Measurements from ENCODE around the gene HOTAIR. TPM values are rescaled to one million over a fixed set of nuclear protein-coding genes. Genes with fewer than 3 reads are reported as not detected.

Gene HOTAIR
- total RNA-seq, result not detected in 2 replicates

DNA sequence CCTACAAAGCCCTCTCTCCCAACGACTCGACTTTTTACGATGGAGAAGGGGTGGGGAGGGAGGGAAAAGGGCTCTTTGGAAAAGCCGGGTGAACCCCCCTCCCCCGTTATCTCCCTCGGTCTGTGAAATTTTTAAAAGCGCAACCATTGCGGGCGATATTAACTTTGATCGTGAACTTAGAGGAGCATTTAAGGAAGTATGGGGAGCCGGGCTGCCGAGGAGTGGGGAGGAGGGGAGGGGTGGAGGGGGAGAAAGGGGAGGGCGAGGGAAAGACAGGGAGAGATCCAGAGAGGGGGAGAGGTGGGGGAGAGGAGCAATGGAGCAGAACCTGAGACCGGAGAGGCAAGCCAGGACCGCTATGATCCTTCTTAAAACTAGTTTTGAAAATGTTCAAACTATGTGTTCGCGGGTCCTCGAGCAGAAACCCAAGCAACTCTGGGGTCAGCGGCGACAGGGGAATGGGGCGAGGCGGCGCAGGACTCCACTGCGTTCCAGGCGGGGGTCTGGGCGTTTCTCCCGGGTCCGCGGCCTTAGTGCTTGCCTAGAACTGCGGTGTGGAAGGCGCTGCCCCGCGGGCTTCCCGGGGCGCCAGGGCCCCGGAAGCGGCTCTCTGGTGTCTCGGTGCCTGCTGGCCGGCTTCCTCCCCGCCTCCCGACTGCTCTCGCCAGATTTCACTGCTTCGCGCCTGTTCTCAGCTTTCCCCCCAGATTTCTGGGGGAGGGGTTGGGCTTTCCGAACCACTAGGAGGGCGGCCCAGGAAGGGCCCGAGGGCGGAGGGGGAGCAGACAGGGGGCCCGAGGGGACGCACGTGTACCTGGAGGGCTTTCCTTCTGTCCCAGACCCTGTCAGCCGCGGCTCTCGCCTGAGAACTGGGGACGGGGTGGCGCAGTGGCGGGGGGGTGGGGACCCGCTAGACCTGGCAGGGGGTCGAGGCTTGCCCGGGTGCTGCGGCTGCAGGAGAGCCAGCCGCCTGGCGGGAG is at the start of gene HOTAIR:
TSS of gene HOTAIR (minus strand) at position 871 of the 980 bp plus-strand sequence.

DNA sequence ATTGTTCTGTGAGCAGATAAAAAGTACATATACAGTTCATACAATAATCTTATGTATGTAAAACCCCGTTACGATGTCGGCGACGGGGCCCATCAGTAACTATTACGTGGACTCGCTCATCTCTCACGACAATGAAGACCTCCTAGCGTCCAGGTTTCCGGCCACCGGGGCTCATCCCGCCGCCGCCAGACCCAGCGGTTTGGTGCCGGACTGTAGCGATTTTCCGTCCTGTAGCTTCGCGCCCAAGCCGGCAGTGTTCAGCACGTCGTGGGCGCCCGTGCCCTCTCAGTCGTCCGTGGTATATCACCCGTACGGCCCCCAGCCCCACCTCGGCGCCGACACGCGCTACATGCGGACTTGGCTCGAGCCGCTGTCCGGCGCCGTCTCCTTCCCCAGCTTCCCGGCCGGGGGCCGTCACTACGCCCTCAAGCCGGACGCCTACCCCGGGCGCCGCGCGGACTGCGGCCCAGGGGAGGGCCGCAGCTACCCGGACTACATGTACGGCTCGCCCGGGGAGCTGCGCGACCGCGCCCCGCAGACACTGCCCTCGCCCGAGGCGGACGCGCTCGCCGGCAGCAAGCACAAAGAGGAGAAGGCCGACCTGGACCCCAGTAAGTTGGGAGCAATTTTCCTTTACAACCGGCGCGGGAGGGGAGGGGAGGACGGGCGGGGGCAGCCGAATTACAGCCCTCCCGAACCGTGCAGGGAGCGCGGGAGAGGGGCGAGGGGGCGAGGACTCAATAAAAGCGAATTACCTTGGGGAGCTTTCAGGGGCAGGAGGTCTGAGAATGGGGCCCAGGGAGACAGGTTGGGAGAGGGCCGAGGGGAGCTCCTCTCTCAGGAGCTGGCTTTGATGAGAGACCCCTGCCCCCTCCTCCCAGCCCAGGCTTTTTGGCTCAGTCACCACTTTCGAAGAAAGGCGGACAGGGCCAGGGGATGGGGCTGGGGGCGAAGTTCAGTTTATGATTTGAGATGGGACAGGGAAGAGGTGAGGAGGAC is 25.7 kb upstream of the HOTAIR start, which contains the start of gene HOXC9:
TSS of gene HOXC9 (plus strand) at position 46 of the 999 bp plus-strand sequence. CDS start at position 74, 28 bp downstream.

DNA sequence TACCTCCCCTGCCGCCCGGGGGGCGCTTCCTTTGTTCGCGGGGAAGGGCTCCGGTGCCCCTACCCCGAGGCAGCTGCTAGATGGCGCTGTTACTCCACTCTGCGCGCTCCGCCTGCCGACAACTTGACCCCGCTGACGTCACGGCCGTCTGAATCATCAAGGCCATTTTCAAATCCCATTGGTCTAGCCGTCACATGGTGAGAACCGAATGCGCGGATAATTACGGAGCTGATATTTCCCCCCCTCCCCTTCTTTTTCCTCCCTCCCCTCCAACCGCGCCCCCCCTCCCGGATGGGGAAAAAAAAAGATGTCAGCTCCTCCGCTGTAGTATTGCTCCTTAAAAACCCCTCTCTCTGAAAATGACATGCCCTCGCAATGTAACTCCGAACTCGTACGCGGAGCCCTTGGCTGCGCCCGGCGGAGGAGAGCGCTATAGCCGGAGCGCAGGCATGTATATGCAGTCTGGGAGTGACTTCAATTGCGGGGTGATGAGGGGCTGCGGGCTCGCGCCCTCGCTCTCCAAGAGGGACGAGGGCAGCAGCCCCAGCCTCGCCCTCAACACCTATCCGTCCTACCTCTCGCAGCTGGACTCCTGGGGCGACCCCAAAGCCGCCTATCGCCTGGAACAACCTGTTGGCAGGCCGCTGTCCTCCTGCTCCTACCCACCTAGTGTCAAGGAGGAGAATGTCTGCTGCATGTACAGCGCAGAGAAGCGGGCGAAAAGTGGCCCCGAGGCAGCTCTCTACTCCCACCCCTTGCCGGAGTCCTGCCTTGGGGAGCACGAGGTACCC is 10.3 kb upstream of the HOTAIR start, which contains the start of gene HOXC10:
TSS of gene HOXC10 (plus strand) at position 246 of the 791 bp plus-strand sequence. CDS start at position 360, 114 bp downstream.

DNA sequence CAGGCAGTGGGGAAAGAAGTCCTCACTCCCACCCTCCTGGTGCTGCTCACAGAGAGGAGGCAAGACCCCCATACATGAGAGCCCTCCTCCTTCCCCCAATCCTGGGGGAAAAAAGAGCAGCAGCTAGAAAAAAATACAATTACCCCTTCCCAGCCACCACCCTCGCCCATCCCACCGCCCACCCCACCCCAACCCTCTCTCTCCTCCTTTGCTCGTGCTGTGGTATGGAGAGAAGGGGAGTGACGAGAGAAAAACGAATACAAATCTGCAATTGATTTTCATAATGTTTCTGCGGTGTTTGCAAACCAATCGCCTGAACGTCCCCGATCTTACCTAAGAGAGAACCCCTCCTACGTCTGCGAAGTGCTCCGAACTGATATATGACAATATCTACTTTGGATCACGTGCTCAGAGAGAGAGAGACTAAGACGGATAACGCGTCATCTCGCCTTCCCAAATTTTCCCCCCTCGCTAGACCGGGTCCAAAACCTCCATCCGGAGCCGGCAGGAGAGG is 2.0 kb downstream of the HOTAIR start, which contains the start of gene HOXC11:
TSS of gene HOXC11 (plus strand) at position 405 of the 514 bp plus-strand sequence. CDS start 116 bp downstream, outside the sequence.

DNA sequence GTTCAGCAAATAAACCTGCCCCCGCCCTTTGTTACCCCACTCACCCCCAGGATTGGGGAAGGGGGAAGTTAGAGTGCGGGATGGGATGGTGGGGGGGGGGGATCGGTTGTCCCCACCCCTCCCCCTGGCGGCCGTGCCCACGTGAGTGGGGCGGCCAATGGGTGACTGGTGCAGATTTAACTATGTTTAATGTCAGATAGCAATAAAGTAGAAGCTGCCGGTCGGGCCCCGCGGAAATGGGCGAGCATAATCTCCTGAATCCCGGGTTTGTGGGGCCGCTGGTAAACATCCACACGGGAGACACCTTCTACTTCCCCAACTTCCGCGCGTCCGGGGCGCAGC is 20.1 kb downstream of the HOTAIR start, which contains the start of gene HOXC12:
TSS of gene HOXC12 (plus strand) at position 210 of the 342 bp plus-strand sequence. CDS start at position 237, 27 bp downstream.

DNA sequence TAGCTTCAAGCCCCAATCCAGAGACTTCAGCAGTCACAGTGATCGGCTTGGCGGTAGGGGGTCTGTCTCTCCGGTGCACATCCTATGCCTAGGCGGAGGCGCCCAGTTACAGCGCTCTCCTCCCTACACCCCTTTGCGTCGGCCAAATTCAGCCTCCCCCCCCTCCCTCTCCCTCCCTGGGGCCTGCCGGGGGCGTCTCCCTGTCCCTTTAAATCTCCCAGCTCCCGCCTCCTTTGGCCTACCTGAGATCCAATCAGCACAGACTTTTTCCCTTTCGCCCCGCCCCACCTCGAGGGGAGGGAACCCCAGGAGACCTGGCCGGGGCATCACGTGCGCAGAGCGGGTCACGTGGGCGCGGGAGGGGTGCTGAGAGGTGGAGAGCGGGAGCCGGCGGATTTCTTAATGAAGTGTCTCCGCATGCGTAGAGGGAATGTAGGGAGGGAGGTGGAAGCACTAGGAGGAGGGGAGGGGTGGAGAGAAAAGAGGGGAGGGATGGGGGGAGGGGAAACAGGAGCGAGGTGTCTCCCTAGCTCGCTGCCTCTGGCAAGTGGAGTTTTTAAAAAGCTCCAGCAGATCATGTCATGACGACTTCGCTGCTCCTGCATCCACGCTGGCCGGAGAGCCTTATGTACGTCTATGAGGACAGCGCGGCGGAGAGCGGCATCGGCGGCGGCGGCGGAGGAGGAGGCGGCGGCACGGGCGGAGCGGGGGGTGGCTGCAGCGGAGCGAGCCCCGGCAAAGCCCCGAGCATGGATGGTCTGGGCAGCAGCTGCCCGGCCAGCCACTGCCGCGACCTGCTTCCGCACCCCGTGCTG is 36.2 kb downstream of the HOTAIR start, which contains the start of gene HOXC13:
TSS of gene HOXC13 (plus strand) at position 506 of the 815 bp plus-strand sequence. CDS start at position 582, 76 bp downstream.

Other genes with a start within 250 kb of the HOTAIR start
- 49.2 and 101 TPM in 2 replicates for gene CALCOCO1, start 247.5 kb downstream of the HOTAIR start, total RNA-seq
- gene CISTR, start 223.0 kb downstream of the HOTAIR start, total RNA-seq, result not detected in 2 replicates
- gene HOXC13, start 36.1 kb downstream of the HOTAIR start, total RNA-seq, result not detected in 2 replicates
- not detected in 2 replicates for gene HOXC12, start 20.1 kb downstream of the HOTAIR start, total RNA-seq
- not detected in 2 replicates for gene HOXC11, start 1.8 kb downstream of the HOTAIR start, total RNA-seq
- not detected in 2 replicates for gene HOXC10, start 10.2 kb upstream of the HOTAIR start, total RNA-seq
- gene HOXC9, start 25.2 kb upstream of the HOTAIR start, total RNA-seq, result 0.16 and 0.94 TPM in 2 replicates
- gene HOXC8, start 34.0 kb upstream of the HOTAIR start, total RNA-seq, result not detected in 2 replicates
- gene HOXC6, start 53.5 kb upstream of the HOTAIR start, total RNA-seq, result 0.25 TPM in 1 of 2 replicates, not detected in the other
- gene HOXC5, start 58.1 kb upstream of the HOTAIR start, total RNA-seq, result not detected in 2 replicates
- not detected in 2 replicates for gene HOXC4, start 78.9 kb upstream of the HOTAIR start, total RNA-seq
- 13.1 and 18.6 TPM in 2 replicates for gene SMUG1, start 214.0 kb upstream of the HOTAIR start, total RNA-seq

All from bladder microvascular endothelial cell (primary cell).